ENCODE results near the gene LRIG1.

LRIG1 gene

GRCh38 chr3:66497985-66498671, 2.7 kb downstream of the LRIG1 start:
- peak overlapping the region; percentile 93 for H3K4me3 ChIP-seq (ENCODE audit: low read depth, low read length)
- no peak for TF ChIP-seq CTCF (IDR thresholded peaks at IDR 0.05; ENCODE audit: low read depth, low read length)

- H3K4me3 ChIP-seq (ENCODE audit: low read depth, low read length) = no peak overlapping the region; the same call in 1 of the 2 replicates
- TF ChIP-seq CTCF (IDR thresholded peaks at IDR 0.05; ENCODE audit: low read depth, low read length) = no peak
These were observed 3.4 kb downstream of the LRIG1 start for GRCh38 chr3:66497288-66497984.

- H3K4me3 ChIP-seq (ENCODE audit: low read depth, low read length) = no peak overlapping the region
- TF ChIP-seq CTCF (IDR thresholded peaks at IDR 0.05; ENCODE audit: low read depth, low read length) = no peak
These were observed 4.1 kb downstream of the LRIG1 start for GRCh38 chr3:66496746-66497145.

GRCh38 chr3:66496301-66496700, 4.5 kb downstream of the LRIG1 start:
- no peak overlapping the region for H3K4me3 ChIP-seq (ENCODE audit: low read depth, low read length)
- no peak for TF ChIP-seq CTCF (IDR thresholded peaks at IDR 0.05; ENCODE audit: low read depth, low read length)

GRCh38 chr3:66495668-66496045, 5.2 kb downstream of the LRIG1 start:
- no peak for TF ChIP-seq CTCF (IDR thresholded peaks at IDR 0.05; ENCODE audit: low read depth, low read length)
- no peak overlapping the region for H3K4me3 ChIP-seq (ENCODE audit: low read depth, low read length)

- no peak overlapping the region for H3K4me3 ChIP-seq (ENCODE audit: low read depth, low read length)
- TF ChIP-seq CTCF (IDR thresholded peaks at IDR 0.05; ENCODE audit: low read depth, low read length) = no peak
These were observed 5.7 kb downstream of the LRIG1 start for GRCh38 chr3:66494959-66495667.

All from WI38 (cell line).